ENCODE data around the gene SLC9A3.
"Not testable (repeated sequence)": the region's sequence is repeated elsewhere in the genome, so short reads cannot be mapped to it uniquely, and the experiment has no call there.

The SLC9A3 gene

GRCh38 chr5:509611-510185 lies 14.6 kb downstream of the SLC9A3 start:
- TF ChIP-seq, protein P1, sequence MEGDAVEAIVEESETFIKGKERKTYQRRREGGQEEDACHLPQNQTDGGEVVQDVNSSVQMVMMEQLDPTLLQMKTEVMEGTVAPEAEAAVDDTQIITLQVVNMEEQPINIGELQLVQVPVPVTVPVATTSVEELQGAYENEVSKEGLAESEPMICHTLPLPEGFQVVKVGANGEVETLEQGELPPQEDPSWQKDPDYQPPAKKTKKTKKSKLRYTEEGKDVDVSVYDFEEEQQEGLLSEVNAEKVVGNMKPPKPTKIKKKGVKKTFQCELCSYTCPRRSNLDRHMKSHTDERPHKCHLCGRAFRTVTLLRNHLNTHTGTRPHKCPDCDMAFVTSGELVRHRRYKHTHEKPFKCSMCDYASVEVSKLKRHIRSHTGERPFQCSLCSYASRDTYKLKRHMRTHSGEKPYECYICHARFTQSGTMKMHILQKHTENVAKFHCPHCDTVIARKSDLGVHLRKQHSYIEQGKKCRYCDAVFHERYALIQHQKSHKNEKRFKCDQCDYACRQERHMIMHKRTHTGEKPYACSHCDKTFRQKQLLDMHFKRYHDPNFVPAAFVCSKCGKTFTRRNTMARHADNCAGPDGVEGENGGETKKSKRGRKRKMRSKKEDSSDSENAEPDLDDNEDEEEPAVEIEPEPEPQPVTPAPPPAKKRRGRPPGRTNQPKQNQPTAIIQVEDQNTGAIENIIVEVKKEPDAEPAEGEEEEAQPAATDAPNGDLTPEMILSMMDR (IDR thresholded peaks at IDR 0.05; ENCODE audit: low read depth, low read length), result no peak
- H3K4me3 ChIP-seq (ENCODE audit: low read depth, low read length), result no peak overlapping the region

DNA sequence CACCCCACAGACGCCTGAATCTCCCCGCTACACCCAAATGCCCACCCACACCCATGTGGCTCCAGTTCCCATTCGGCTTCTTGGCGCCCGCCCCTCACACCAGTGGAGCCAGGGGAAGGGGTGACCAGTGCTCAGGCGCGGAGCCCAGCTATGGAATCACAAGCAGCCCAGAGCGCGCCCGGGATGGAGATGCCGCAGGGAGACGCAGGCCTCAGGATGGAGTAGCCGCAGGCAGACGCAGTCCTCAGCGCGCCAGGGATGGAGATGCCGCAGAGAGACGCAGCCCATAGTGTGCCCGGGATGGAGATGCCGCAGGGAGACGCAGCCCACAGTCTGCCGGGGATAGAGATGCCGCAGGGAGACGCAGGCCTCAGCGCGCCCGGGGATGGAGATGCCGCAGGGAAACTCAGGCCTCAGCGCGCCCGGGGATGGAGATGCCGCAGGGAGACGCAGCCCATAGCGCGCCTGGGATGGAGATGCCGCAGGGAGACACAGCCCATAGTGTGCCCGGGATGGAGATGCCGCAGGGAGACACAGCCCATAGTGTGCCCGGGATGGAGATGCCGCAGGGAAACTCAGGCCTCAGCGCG lies 16.2 kb downstream of the SLC9A3 start:
- H3K4me3 ChIP-seq (ENCODE audit: low read depth, low read length), result not testable (repeated sequence)

DNA sequence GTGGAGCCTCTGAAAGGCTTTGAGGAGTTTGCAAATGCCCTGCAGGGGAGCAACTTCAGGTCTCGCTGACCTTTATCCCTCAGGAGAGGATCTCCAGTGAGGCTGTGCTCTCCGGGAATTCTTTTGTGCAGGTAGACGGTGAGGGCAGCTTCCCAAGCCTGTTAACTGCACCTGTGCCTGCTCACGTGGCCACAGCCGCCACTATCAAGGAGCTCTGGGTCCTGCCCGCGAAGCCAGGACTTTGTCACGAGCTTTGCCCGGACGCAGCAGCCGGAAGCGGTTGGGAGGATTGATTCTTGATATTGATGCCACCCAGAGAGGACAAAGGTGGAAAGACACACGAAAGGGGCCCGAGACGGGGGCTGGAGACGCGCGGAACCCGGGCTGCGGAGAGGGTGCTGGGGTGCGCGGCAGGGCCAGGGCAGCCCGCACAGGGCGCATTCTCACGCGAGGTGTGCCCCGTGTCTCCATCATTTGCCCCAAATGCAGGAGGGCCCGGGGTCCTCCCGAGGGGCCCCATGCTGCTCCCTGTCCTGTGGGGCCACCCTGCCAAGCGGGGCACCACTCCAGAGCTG lies 18.2 kb downstream of the SLC9A3 start:
- TF ChIP-seq, protein P1 (IDR thresholded peaks at IDR 0.05; ENCODE audit: low read depth, low read length), result no peak
- H3K4me3 ChIP-seq (ENCODE audit: low read depth, low read length), result no peak overlapping the region

- TF ChIP-seq, protein P1 (IDR thresholded peaks at IDR 0.05; ENCODE audit: low read depth, low read length), result no peak
- no peak overlapping the region for H3K4me3 ChIP-seq (ENCODE audit: low read depth, low read length)
Measured at GRCh38 chr5:504326-505154, 19.7 kb downstream of the SLC9A3 start.

DNA sequence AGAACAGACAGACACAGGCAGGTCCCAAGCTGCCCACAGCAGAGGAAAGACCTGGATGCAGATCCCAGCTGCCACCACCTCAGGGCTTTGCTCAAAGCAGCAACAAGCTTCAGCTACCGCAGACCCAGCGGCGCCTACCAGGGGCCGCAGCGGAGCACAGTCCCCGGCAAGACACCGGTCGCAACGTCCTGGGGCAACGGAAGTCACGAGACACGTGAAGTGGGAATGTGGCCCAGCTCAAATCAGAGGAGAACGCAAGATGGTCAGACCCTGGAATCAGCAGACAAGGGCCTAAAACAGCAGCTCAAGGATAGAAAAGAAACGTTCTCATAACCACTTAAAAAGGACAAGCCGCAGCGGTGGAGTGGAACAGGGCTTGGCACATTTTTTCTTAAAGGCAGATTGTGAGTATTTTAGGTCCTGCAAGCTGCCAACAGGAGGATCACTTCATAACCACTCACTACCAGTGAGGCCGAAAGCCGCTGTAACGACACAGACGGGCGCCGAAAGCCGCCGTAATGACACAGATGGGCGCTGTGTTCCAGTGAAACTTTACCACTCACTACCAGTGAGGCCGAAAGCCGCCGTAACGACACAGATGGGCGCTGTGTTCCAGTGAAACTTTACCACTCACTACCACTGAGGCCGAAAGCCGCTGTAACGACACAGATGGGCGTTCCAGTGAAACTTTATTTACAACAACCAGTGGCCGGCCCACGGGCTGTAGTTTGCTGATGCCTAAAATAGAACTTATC lies 21.7 kb downstream of the SLC9A3 start:
- TF ChIP-seq, protein P1 (IDR thresholded peaks at IDR 0.05; ENCODE audit: low read depth, low read length), result no peak
- no peak overlapping the region for H3K4me3 ChIP-seq (ENCODE audit: low read depth, low read length)

- TF ChIP-seq, protein P1 (IDR thresholded peaks at IDR 0.05; ENCODE audit: low read depth, low read length), result no peak
- H3K4me3 ChIP-seq (ENCODE audit: low read depth, low read length), result no peak overlapping the region
Measured at GRCh38 chr5:501831-502184, 22.4 kb downstream of the SLC9A3 start.

DNA sequence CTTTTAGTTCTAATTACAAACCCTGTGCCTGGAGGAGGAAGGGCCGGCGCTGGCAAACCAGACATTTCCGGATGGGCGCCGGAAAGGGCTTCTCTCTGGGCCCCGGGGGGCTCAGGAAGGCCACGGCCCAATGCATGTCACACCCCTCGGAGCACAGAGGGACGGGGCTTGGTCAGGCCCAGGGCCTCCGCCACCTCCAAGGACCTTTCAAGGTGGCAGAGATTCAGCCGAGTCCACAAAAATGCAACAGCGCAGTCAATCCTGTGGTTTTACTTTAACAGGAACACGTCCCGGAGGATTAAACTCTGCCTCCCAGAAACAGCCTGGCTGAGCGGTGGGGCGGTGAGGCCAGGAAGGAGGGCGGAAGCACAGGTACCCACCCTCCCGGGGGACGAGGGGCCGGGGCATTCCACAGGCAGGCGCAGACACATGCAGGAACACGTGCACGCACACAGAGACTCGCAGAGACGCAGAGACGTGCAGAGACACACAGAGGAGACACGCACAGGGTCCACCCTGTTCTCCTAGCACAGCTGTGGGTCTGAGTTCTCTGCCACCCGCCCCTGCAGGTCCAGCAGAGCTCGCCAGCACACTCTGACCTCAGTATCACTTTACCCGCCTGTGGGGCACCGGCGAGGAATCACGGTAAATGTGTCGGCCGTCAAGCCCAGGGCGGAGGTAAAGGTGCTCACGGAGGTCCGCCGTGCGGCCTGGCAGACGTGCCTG lies 23.0 kb downstream of the SLC9A3 start:
- TF ChIP-seq, protein P1 (IDR thresholded peaks at IDR 0.05; ENCODE audit: low read depth, low read length), result no peak
- H3K4me3 ChIP-seq (ENCODE audit: low read depth, low read length), result no peak overlapping the region

All from WI38 (cell line).